ENCODE results near the gene TMTC1. TPM values are rescaled to one million over a fixed set of nuclear protein-coding genes. Genes with fewer than 3 reads are reported as not detected.

The TMTC1 gene
- total RNA-seq, 2 experiments from 2014 or later: not detected

DNA sequence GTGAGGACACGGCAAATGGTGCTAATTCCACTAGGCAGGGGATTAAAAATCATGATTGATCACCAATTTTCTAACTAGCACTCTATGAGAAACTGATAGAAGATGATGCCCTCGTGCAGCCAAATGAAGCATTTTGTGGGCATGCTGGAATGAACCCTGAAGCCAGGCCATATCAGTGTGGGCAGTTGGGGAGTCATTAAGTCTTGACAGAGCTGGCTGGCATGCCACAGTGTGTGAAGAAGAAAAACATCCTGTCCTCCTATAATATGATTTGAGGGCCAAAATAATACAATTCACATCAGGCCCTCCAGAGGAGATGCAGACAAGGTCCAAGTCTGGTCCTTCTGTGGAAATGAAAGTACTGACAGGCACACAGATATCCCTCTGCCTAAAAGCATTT is 107.1 kb downstream of the TMTC1 start:
- TF ChIP-seq, protein P1, sequence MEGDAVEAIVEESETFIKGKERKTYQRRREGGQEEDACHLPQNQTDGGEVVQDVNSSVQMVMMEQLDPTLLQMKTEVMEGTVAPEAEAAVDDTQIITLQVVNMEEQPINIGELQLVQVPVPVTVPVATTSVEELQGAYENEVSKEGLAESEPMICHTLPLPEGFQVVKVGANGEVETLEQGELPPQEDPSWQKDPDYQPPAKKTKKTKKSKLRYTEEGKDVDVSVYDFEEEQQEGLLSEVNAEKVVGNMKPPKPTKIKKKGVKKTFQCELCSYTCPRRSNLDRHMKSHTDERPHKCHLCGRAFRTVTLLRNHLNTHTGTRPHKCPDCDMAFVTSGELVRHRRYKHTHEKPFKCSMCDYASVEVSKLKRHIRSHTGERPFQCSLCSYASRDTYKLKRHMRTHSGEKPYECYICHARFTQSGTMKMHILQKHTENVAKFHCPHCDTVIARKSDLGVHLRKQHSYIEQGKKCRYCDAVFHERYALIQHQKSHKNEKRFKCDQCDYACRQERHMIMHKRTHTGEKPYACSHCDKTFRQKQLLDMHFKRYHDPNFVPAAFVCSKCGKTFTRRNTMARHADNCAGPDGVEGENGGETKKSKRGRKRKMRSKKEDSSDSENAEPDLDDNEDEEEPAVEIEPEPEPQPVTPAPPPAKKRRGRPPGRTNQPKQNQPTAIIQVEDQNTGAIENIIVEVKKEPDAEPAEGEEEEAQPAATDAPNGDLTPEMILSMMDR (IDR thresholded peaks at IDR 0.05): no peak
- no peak for ATAC-seq (ENCODE audit: poor library complexity)
- Histone ChIP-seq H3K27ac (ENCODE audit: low read depth in 1 of 2, low read length in 2 of 2) (no peak overlapping the region), H3K4me1 (ENCODE audit: insufficient read depth, low read length) (no peaks in the 10 kb centered on the region), H3K9me3 (ENCODE audit: control insufficient read depth in 1 of 2, insufficient read depth in 1 of 2, low read length in 2 of 2) (no peaks in the 10 kb centered on the region), H3K4me3 (ENCODE audit: low read length) (no peak overlapping the region), H3K36me3 (ENCODE audit: insufficient read depth, low read length) (no peaks in the 10 kb centered on the region), H3K27me3 (ENCODE audit: control insufficient read depth in 1 of 2, insufficient read depth in 2 of 2, low read length in 2 of 2) (no peaks in the 10 kb centered on the region)
- intact Hi-C loops (cut with DNase I, micrococcal nuclease): no loop called here
- no peaks in the 10 kb centered on the region for H3K4me1 Mint-ChIP-seq (ENCODE audit: low read depth)
- no peaks in the 10 kb centered on the region for H3K36me3 Mint-ChIP-seq (ENCODE audit: low read depth)
- no peak overlapping the region for H3K4me3 Mint-ChIP-seq
- DNase-seq: no peak
- ChIA-PET POLR2A (no interaction called here), CTCF (no interaction called here)
- peaks cover 10% of the 10 kb centered on the region for H3K27me3 Mint-ChIP-seq
- H3K9me3 Mint-ChIP-seq: no peaks in the 10 kb centered on the region
- no peak overlapping the region for H3K27ac Mint-ChIP-seq

DNA sequence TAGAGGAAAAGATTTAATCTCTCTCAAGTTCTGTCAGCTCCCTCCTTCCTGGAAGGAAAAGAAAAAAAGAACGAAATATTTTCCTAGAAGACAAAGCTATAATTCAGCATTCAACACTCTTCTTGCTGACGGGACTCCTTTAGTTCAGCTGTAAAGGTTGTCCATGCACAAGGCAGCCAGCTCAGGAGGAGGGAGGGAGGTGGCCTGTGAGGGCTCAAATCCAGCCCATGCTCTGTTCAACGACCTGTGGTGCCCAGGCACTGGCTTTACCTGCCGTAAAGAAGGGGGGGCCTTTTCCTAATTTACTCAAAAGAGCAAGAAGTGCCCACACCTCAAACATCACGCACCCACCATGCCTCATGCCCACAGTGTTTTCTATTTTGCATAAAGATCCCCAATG is 109.3 kb downstream of the TMTC1 start:
- no peaks in the 10 kb centered on the region for H3K36me3 Mint-ChIP-seq (ENCODE audit: low read depth)
- H3K4me1 Mint-ChIP-seq (ENCODE audit: low read depth): no peaks in the 10 kb centered on the region
- POLR2A ChIA-PET: interaction anchor here (0.8 kb wide), 1 partner anchor 19 kb away, joined by 3 read pairs; no protein-coding TSS in a partner anchor
- Histone ChIP-seq H3K4me3 (ENCODE audit: low read length) (no peak overlapping the region), H3K27ac (ENCODE audit: low read depth in 1 of 2, low read length in 2 of 2) (no peak overlapping the region), H3K9me3 (ENCODE audit: control insufficient read depth in 1 of 2, insufficient read depth in 1 of 2, low read length in 2 of 2) (no peaks in the 10 kb centered on the region), H3K4me1 (ENCODE audit: insufficient read depth, low read length) (no peaks in the 10 kb centered on the region), H3K36me3 (ENCODE audit: insufficient read depth, low read length) (no peaks in the 10 kb centered on the region), H3K27me3 (ENCODE audit: control insufficient read depth in 1 of 2, insufficient read depth in 2 of 2, low read length in 2 of 2) (no peaks in the 10 kb centered on the region)
- CTCF ChIA-PET: no interaction called here
- H3K27me3 Mint-ChIP-seq: peaks cover 10% of the 10 kb centered on the region
- no peak overlapping the region for H3K4me3 Mint-ChIP-seq
- intact Hi-C loops (cut with DNase I, micrococcal nuclease): no loop called here
- TF ChIP-seq, protein P1 (IDR thresholded peaks at IDR 0.05): no peak
- H3K27ac Mint-ChIP-seq: no peak overlapping the region
- no peak for DNase-seq
- no peaks in the 10 kb centered on the region for H3K9me3 Mint-ChIP-seq
- no peak for ATAC-seq (ENCODE audit: poor library complexity)

DNA sequence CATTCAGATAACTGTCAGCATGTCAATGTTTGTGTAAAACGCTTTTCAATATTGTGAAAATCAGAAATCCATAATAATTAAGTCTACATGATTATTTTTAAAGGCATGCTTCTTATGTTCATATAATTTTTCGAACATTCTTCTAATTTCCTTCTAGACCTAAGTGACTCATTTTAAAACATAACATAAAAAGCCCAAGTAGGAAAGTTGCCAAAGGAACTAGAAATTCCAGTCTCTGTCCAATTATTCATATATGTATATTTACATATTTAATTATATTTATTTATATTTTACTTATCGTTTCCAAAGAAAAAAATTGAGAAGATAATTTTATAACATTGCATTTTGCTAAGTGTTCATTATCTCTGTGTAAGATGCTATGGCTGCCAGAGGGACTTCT is 110.4 kb downstream of the TMTC1 start:
- no peak overlapping the region for H3K4me3 ChIP-seq (ENCODE audit: low read length)
- TF ChIP-seq, protein P1 (IDR thresholded peaks at IDR 0.05): no peak
- no peaks in the 10 kb centered on the region for H3K27me3 ChIP-seq (ENCODE audit: control insufficient read depth in 1 of 2, insufficient read depth in 2 of 2, low read length in 2 of 2)
- no peaks in the 10 kb centered on the region for H3K9me3 ChIP-seq (ENCODE audit: control insufficient read depth in 1 of 2, insufficient read depth in 1 of 2, low read length in 2 of 2)
- no peaks in the 10 kb centered on the region for H3K4me1 Mint-ChIP-seq (ENCODE audit: low read depth)
- no peak overlapping the region for H3K27ac ChIP-seq (ENCODE audit: low read depth in 1 of 2, low read length in 2 of 2)
- DNase-seq (no peak), ATAC-seq (ENCODE audit: poor library complexity) (no peak)
- no peak overlapping the region for H3K4me3 Mint-ChIP-seq
- no peaks in the 10 kb centered on the region for H3K36me3 ChIP-seq (ENCODE audit: insufficient read depth, low read length)
- no peak overlapping the region for H3K27ac Mint-ChIP-seq
- CTCF ChIA-PET: no interaction called here
- no peaks in the 10 kb centered on the region for H3K4me1 ChIP-seq (ENCODE audit: insufficient read depth, low read length)
- peaks cover 7% of the 10 kb centered on the region for H3K27me3 Mint-ChIP-seq
- no peaks in the 10 kb centered on the region for H3K36me3 Mint-ChIP-seq (ENCODE audit: low read depth)
- POLR2A ChIA-PET: no interaction called here
- intact Hi-C loops (cut with DNase I, micrococcal nuclease): no loop called here
- no peaks in the 10 kb centered on the region for H3K9me3 Mint-ChIP-seq

Measured in CD4-positive, alpha-beta T cell (primary cell).